ENCODE results near the gene CCN5.

The CCN5 gene

DNA sequence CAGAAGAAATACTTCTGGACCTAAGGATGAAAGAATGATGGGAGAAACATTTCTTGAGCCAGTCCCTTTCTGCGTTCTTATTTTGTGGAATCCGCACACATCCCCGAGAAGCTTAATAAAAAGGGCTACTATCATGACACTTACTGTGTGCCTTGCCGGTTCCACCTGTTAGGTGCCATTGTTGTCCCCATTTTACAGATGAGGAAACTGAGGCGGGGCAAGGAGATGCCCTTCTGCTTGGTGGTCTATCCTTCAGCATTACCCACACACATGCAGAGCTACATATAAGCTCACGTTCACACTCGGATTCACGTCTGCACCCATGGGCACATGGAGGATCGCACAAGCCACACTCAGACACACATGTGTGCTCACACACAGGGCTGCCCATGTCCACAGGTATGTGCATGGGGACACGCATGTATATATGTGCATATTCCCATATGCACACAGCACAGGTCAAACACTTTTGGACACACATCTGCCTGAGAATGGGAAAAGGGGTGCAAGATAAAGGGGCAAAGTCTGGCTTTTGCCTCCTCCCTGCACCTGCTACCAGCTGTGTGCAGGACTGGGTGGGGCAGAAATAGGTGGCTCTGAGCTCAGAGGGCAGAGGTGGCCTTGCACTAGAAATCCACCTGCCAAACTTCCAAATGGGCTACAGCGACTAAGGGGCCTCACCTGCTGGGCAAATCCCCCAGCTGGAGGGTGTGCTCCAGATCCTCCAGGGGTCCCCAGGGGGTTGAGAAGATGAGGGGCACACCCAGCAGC is 33.2 kb upstream of the CCN5 start:
- TF ChIP-seq EP300 (IDR thresholded peaks at IDR 0.05; ENCODE audit: borderline replicate concordance) (no peak), TEAD4 (IDR thresholded peaks at IDR 0.05) (no peak), YY1 (IDR thresholded peaks at IDR 0.05; ENCODE audit: low read depth) (no peak), TCF12 (IDR thresholded peaks at IDR 0.05; ENCODE audit: low read depth) (no peak), ZBTB7A (IDR thresholded peaks at IDR 0.05; ENCODE audit: low read depth) (no peak), NFIC (IDR thresholded peaks at IDR 0.05) (no peak), CEBPB (IDR thresholded peaks at IDR 0.05) (no peak)
- TF ChIP-seq, protein P1, sequence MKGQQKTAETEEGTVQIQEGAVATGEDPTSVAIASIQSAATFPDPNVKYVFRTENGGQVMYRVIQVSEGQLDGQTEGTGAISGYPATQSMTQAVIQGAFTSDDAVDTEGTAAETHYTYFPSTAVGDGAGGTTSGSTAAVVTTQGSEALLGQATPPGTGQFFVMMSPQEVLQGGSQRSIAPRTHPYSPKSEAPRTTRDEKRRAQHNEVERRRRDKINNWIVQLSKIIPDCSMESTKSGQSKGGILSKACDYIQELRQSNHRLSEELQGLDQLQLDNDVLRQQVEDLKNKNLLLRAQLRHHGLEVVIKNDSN (IDR thresholded peaks at IDR 0.05) = no peak

DNA sequence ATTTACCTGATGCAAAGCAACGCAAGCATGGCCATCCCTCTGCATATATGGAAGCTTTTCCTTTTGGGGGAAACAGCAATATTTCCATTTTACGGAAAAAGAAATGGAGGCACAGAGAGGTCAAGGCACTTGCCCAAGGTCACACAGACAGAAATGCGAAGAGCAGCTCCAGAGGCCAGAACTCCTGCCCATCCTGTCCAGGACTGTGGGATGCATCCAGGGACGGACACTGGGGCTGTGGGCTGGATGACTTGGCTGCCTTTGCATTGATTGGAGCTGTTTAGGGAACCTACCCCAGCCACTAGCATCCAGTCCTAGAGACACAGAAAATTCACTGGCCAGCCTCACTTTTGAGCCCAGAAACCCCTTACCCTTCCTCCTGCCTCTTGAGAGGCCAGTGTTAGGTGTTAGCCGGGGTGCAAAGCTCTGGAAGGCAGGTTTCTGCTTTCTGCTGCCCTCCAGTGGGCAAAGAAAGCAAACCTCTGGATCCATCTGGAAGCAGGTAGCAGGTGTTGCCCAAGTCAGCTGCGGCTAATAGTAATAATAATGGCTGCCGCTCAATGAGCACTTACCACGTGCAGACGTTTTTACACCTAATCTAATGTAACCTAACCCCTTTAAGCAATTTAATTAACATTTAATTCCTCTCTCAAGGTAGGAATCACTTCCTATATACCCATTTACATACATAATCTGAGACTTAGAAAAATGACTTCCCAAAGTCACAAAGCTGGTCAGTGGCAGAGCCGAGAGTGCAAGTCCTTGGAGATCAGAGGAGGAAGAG is 31.7 kb upstream of the CCN5 start:
- TF ChIP-seq, protein P2, sequence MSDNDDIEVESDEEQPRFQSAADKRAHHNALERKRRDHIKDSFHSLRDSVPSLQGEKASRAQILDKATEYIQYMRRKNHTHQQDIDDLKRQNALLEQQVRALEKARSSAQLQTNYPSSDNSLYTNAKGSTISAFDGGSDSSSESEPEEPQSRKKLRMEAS (IDR thresholded peaks at IDR 0.05) = no peak; the same call in 1 of the 2 replicates
- no peak for TF ChIP-seq ZBTB7A (IDR thresholded peaks at IDR 0.05; ENCODE audit: low read depth)
- TF ChIP-seq YY1 (IDR thresholded peaks at IDR 0.05; ENCODE audit: low read depth) = peak; percentile 64
- TF ChIP-seq, protein P3, sequence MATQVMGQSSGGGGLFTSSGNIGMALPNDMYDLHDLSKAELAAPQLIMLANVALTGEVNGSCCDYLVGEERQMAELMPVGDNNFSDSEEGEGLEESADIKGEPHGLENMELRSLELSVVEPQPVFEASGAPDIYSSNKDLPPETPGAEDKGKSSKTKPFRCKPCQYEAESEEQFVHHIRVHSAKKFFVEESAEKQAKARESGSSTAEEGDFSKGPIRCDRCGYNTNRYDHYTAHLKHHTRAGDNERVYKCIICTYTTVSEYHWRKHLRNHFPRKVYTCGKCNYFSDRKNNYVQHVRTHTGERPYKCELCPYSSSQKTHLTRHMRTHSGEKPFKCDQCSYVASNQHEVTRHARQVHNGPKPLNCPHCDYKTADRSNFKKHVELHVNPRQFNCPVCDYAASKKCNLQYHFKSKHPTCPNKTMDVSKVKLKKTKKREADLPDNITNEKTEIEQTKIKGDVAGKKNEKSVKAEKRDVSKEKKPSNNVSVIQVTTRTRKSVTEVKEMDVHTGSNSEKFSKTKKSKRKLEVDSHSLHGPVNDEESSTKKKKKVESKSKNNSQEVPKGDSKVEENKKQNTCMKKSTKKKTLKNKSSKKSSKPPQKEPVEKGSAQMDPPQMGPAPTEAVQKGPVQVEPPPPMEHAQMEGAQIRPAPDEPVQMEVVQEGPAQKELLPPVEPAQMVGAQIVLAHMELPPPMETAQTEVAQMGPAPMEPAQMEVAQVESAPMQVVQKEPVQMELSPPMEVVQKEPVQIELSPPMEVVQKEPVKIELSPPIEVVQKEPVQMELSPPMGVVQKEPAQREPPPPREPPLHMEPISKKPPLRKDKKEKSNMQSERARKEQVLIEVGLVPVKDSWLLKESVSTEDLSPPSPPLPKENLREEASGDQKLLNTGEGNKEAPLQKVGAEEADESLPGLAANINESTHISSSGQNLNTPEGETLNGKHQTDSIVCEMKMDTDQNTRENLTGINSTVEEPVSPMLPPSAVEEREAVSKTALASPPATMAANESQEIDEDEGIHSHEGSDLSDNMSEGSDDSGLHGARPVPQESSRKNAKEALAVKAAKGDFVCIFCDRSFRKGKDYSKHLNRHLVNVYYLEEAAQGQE (IDR thresholded peaks at IDR 0.05; ENCODE audit: low read depth) = no peak
- peak; percentile 46; the same call in 1 of the 2 replicates for TF ChIP-seq CEBPB (IDR thresholded peaks at IDR 0.05)
- peak; percentile 55 for TF ChIP-seq RAD21 (IDR thresholded peaks at IDR 0.05; ENCODE audit: low read depth)
- TF ChIP-seq EGR1 (IDR thresholded peaks at IDR 0.05) = no peak
- no peak for TF ChIP-seq TAF1 (IDR thresholded peaks at IDR 0.05; ENCODE audit: low read depth)
- no peak for TF ChIP-seq NFIC (IDR thresholded peaks at IDR 0.05)
- TF ChIP-seq TEAD4 (IDR thresholded peaks at IDR 0.05) = no peak
- no peak for TF ChIP-seq FOXM1 (IDR thresholded peaks at IDR 0.05; ENCODE audit: borderline replicate concordance, low read depth)
- TF ChIP-seq EP300 (IDR thresholded peaks at IDR 0.05; ENCODE audit: borderline replicate concordance) = no peak
- no peak for TF ChIP-seq CREB1 (IDR thresholded peaks at IDR 0.05; ENCODE audit: low read depth)
- TF ChIP-seq TCF12 (IDR thresholded peaks at IDR 0.05; ENCODE audit: low read depth) = no peak
- TF ChIP-seq, protein P1 (IDR thresholded peaks at IDR 0.05) = no peak

DNA sequence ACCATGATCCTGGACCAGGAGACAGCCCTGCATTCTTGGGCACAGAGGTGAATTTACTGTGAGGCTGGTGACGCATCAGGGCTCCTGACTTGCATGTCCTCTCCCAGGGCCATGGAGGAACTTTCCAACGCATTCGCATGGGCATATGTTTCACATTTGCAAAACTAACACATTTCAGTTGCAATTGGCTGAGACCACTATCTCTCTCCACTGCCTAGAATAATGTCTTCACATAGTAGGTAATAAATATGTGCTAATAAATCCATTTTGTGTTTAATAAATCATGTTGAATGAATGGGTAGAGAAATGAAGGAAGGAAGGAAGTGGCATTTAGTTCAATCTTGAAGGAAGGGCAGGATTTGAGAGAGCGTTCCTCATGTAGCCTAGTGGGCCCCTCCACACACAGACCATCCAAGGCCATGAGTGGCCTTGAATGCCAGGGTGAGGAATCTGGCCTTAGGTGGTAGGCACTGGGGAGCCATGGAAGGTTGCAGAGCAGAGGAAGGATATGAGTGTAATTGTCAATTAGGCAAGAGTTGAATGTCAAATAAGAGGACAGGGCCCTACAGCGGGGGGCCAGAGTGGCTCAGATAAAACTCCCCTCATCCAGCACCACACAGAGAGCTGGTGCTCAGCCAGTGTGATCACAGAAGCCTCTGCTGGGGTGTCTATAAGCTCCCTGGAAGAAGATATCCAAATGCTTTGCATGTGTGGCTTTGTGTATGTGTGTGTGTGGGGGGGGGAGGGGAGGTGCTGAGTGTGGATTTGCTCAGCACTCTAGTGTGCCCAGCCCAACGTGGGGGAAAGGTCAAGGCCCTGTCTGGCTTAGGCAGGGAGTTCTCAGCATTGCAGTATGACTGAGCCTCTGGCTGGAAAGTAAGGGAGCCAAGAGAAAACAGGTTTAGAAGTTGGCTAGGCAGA is 30.9 kb upstream of the CCN5 start:
- no peak for TF ChIP-seq CEBPB (IDR thresholded peaks at IDR 0.05)

DNA sequence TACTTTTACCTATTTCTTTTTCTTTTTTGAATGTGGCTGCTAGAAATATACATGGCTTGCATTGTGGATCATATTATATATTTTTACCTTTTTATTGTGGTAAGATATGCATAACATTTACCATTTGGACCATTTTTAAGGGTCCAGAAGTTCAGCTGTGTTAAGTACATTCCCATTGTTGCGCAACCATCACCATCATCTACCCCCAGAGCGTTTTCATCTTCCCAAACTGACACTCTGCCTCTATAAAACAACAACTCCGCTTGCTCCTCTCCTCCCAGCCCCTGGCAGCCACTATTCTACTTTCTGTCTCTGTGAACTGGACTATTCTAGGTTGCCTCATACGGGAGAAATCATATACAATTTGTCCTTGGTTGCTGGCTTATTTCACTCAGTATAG is 28.2 kb upstream of the CCN5 start:
- TF ChIP-seq CREB1 (IDR thresholded peaks at IDR 0.05; ENCODE audit: low read depth) = no peak
- TF ChIP-seq TAF1 (IDR thresholded peaks at IDR 0.05; ENCODE audit: low read depth) = no peak
- TF ChIP-seq TCF12 (IDR thresholded peaks at IDR 0.05; ENCODE audit: low read depth) = no peak
- TF ChIP-seq CEBPB (IDR thresholded peaks at IDR 0.05) = peak; percentile 85
- TF ChIP-seq, protein P3 (IDR thresholded peaks at IDR 0.05; ENCODE audit: low read depth) = no peak
- TF ChIP-seq, protein P2 (IDR thresholded peaks at IDR 0.05) = no peak
- TF ChIP-seq EP300 (IDR thresholded peaks at IDR 0.05; ENCODE audit: borderline replicate concordance) = no peak

DNA sequence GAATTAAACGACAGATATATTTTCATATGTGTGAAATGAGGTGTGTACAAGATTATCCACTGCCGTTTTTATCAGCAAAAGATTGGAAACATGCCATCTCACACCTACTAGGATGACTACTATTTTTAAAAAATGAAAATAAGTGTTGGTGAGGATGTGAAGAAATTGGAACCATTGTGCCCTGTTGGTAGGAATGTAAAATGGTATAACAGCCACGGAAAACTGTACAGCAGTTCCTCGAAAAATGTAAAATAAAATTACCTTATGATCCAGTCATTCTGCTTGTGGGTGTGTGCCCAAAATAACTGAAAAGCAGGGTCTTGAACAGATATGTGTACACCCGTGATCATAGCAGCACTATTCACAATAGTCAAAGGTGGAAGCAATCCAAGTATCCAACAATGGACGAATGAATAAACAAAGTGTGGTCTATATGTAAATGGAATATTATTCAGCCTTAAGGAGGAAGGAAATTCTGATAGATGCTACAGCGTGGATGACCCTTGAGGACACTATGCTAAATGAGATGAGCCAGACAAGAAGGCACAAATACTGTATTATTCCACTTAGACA is 27.0 kb upstream of the CCN5 start:
- TF ChIP-seq EGR1 (IDR thresholded peaks at IDR 0.05) (no peak), EP300 (IDR thresholded peaks at IDR 0.05; ENCODE audit: borderline replicate concordance) (no peak), TCF12 (IDR thresholded peaks at IDR 0.05; ENCODE audit: low read depth) (no peak), ZBTB7A (IDR thresholded peaks at IDR 0.05; ENCODE audit: low read depth) (no peak)
